Mesothelial cell of epicardium (in vitro differentiated cells): ENCODE data around the gene MYRIP. TPM values are rescaled to one million over a fixed set of nuclear protein-coding genes. Genes with fewer than 3 reads are reported as not detected.

Experiments
- DNase-seq, 2 experiments: peaks; one replicate each; pipeline ENCODE4 v3.0.0; 2021; ENCODE audit warnings: low spot score in 2 of 2; ENCODE audit not compliant: unreplicated experiment in 2 of 2
- H3K27ac Mint-ChIP-seq: 2 replicates; pipeline ENCODE4 v1.8.0; 2021; ENCODE audit warnings: mixed read lengths
- H3K27me3 Mint-ChIP-seq: 2 replicates; pipeline ENCODE4 v1.8.0; 2021; ENCODE audit warnings: low read depth, mixed read lengths
- H3K36me3 Mint-ChIP-seq: 2 replicates; pipeline ENCODE4 v1.8.0; 2021; ENCODE audit warnings: mixed read lengths
- H3K4me1 Mint-ChIP-seq: 2 replicates; pipeline ENCODE4 v1.8.0; 2021; ENCODE audit warnings: mixed read lengths
- H3K4me3 Mint-ChIP-seq: 2 replicates; pipeline ENCODE4 v1.8.0; 2021; ENCODE audit warnings: mild to moderate bottlenecking, moderate library complexity, mixed read lengths
- H3K9me3 Mint-ChIP-seq: 2 replicates; pipeline ENCODE4 v1.8.0; 2021; ENCODE audit warnings: mixed read lengths
- CTCF ChIP-seq: fragments of 200-600 bp; sonication (generic); IDR thresholded peaks from one replicate; pipeline ENCODE4 v1.5.0; 2021; ENCODE audit warnings: antibody characterized with exemption; ENCODE audit not compliant: unreplicated experiment
- total RNA-seq: library from RNA; stranded (reverse); gene quantifications from 3 replicates; pipeline ENCODE4 v1.2.1, GENCODE V29; 2021

The MYRIP gene
- total RNA-seq, 1 donor from 2014 or later: 0.63 TPM

DNA sequence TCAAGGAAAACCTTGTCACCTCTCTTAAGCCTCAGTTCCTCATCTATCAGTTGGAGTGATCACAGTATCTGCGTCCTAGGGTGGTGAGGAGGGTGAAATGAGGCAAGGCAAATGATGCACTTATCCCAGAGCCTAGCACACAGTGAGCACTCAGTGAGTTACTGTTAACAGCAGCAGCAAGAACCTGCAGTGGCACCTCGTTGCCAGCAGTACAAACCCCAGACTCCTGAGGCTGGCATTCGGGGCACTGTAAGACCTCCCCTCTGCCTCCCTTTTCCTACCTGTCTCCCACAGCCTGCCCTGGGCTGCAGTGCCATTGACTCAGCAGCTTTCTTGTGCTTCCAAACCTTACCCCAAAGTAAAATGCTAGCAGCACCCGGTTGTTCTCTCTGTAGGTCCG is 417.2 kb downstream of the MYRIP start:
- TF ChIP-seq CTCF: no peak

DNA sequence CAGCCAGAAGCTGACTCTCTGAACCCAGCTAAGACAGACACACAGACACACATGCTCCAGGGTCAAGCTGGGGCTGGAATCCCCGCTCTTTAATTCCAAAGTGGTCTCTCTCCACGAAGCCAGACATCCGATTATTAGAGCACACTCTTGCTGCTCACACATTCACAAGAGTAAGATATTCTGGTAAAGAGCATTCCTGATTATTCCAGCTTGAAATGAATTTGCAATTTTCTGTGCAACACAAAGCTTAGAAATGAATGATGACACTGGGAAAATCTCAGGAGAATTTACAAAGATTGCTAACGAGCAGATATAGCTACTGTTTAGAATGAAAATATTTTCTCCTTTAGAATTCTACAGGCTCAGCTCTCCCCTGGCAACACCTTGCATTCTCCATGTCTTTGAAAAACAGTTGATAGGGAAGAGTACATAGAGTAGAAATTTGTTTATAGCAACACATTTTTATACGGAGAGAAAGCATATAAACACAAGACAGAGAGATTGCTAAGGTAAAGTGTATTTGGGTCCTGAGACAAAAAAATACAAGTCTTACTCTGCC is 419.5 kb downstream of the MYRIP start:
- Mint-ChIP-seq H3K9me3 (no peaks in the 10 kb centered on the region), H3K27ac (no peak overlapping the region), H3K4me1 (no peaks in the 10 kb centered on the region), H3K36me3 (no peaks in the 10 kb centered on the region), H3K4me3 (no peak overlapping the region), H3K27me3 (peaks cover 25% of the 10 kb centered on the region)
- no peak for TF ChIP-seq CTCF
- DNase-seq: no peak

More for the DNA sequence above, 417.2 kb downstream of the MYRIP start:
- Mint-ChIP-seq H3K4me1 (no peaks in the 10 kb centered on the region), H3K4me3 (no peak overlapping the region), H3K9me3 (no peaks in the 10 kb centered on the region), H3K36me3 (no peaks in the 10 kb centered on the region), H3K27ac (no peak overlapping the region), H3K27me3 (peaks cover 25% of the 10 kb centered on the region)
- no peak for DNase-seq

DNA sequence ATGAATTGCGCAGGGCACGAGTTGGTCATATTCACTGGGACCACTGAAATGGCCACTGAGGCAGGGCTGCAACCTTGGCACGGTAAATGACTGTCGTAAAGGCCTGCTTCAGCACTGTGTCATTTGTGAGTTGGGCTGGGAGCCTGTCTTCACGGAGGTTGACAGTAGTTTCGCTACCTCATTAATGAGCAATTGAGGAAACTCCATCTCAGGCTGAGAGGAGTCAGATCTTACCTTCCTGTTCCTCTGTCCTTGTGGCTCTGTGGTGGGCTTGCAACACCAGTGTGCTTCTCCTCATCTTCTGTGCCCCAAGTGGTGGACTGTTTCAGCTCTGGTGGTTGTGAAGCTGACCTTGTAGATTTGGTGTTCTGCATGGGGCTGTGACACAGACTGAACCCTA is 420.0 kb downstream of the MYRIP start:
- H3K4me1 Mint-ChIP-seq: no peaks in the 10 kb centered on the region
- TF ChIP-seq CTCF: no peak
- no peak overlapping the region for H3K4me3 Mint-ChIP-seq
- H3K27ac Mint-ChIP-seq: no peak overlapping the region
- H3K27me3 Mint-ChIP-seq: peaks cover 30% of the 10 kb centered on the region
- no peaks in the 10 kb centered on the region for H3K9me3 Mint-ChIP-seq
- no peaks in the 10 kb centered on the region for H3K36me3 Mint-ChIP-seq
- DNase-seq: no peak

DNA sequence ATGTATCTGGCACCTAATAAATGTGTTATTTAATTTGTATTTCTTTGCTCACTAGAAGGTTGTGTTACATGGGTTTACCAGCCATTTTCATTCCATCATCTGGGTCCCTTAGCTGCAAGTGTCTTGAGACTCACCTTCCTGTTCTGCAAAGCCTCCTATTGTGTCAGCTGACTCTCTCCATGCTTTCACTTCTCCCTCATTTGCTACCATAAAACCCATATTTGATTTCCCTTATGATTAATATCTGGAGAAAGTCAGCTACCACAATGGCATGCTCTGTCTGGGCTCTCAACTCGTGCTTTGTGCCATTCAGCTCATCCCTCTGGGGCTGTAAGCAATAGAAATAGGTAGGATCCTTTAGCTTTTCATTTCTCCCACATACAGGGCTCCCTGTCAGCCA is 420.6 kb downstream of the MYRIP start:
- Mint-ChIP-seq H3K9me3 (no peaks in the 10 kb centered on the region), H3K27ac (no peak overlapping the region), H3K36me3 (no peaks in the 10 kb centered on the region), H3K4me1 (no peaks in the 10 kb centered on the region), H3K4me3 (no peak overlapping the region), H3K27me3 (peaks cover 29% of the 10 kb centered on the region)
- TF ChIP-seq CTCF: no peak
- no peak for DNase-seq

DNA sequence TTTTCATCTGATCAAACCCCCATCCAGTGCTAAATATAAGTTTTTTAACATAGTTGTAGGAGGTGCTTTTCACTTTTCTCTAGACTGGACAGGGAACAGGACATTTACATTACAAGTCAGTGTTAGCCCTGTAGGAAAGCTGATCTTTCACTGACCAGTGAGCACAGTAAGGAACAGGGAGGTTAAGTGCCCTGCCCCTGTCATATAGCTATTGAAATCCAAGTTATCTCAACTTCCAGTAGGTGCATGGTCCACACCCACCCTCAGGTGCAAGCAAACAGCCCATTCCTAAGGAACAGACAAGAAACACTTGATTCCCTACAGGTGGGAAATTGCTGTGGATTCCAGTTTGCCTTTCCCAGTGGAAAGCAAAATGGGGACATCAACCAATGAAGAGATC is 421.0 kb downstream of the MYRIP start:
- peaks cover 29% of the 10 kb centered on the region for H3K27me3 Mint-ChIP-seq

More for the DNA sequence above, 421.0 kb downstream of the MYRIP start:
- Mint-ChIP-seq H3K36me3 (no peaks in the 10 kb centered on the region), H3K27ac (no peak overlapping the region), H3K4me3 (no peak overlapping the region), H3K9me3 (no peaks in the 10 kb centered on the region), H3K4me1 (no peaks in the 10 kb centered on the region)
- no peak for TF ChIP-seq CTCF
- no peak for DNase-seq
